HG03280 (cell line): ENCODE measurements around the gene NR3C1.
"Not testable (repeated sequence)": the region's sequence is repeated elsewhere in the genome, so short reads cannot be mapped to it uniquely, and the experiment has no call there.

Experiments used
- ATAC-seq: cut with Tn5 transposase; IDR thresholded peaks from one replicate; pipeline ENCODE4 v1.9.1; 2021; ENCODE audit warnings: mild to moderate bottlenecking, moderate library complexity; ENCODE audit not compliant: unreplicated experiment

Gene NR3C1

GRCh38 chr5:143341807-143342570 lies 61.5 kb downstream of the NR3C1 start:
- ATAC-seq, result no peak

GRCh38 chr5:143340891-143341685 lies 62.4 kb downstream of the NR3C1 start:
- no peak for ATAC-seq

- ATAC-seq, result peak; percentile 51
Observed at GRCh38 chr5:143338658-143339366, 64.7 kb downstream of the NR3C1 start.

GRCh38 chr5:143337946-143338345 lies 65.5 kb downstream of the NR3C1 start:
- ATAC-seq, result no peak

GRCh38 chr5:143336485-143336884 lies 67.0 kb downstream of the NR3C1 start:
- no peak for ATAC-seq

- no peak for ATAC-seq
Observed at GRCh38 chr5:143334903-143335302, 68.6 kb downstream of the NR3C1 start.

GRCh38 chr5:143334380-143334779 lies 69.1 kb downstream of the NR3C1 start:
- ATAC-seq, result not testable (repeated sequence)

- no peak for ATAC-seq
Observed at GRCh38 chr5:143331956-143332355, 71.5 kb downstream of the NR3C1 start.

- ATAC-seq, result no peak
Observed at GRCh38 chr5:143329843-143330242, 73.6 kb downstream of the NR3C1 start.

- ATAC-seq, result no peak
Observed at GRCh38 chr5:143328589-143329220, 74.8 kb downstream of the NR3C1 start.

GRCh38 chr5:143325086-143325485 lies 78.4 kb downstream of the NR3C1 start:
- not testable (repeated sequence) for ATAC-seq

GRCh38 chr5:143322931-143323630 lies 80.4 kb downstream of the NR3C1 start:
- not testable (repeated sequence) for ATAC-seq

GRCh38 chr5:143322176-143322575 lies 81.3 kb downstream of the NR3C1 start:
- no peak for ATAC-seq

GRCh38 chr5:143319437-143320227 lies 83.9 kb downstream of the NR3C1 start:
- no peak for ATAC-seq

- ATAC-seq, result no peak
Observed at GRCh38 chr5:143318833-143319232, 84.7 kb downstream of the NR3C1 start.

- no peak for ATAC-seq
Observed at GRCh38 chr5:143318270-143318669, 85.2 kb downstream of the NR3C1 start.

- no peak for ATAC-seq
Observed at GRCh38 chr5:143316844-143317631, 86.4 kb downstream of the NR3C1 start.

- no peak for ATAC-seq
Observed at GRCh38 chr5:143316337-143316736, 87.1 kb downstream of the NR3C1 start.

- no peak for ATAC-seq
Observed at GRCh38 chr5:143315929-143316328, 87.6 kb downstream of the NR3C1 start.
